GM19463 (cell line): ENCODE measurements around the gene DLX1.

Source experiments
- ATAC-seq: cut with Tn5 transposase; IDR thresholded peaks from one replicate; pipeline ENCODE4 v1.9.1; 2021; ENCODE audit warnings: mild to moderate bottlenecking, moderate library complexity; ENCODE audit not compliant: unreplicated experiment

DLX1 gene

DNA sequence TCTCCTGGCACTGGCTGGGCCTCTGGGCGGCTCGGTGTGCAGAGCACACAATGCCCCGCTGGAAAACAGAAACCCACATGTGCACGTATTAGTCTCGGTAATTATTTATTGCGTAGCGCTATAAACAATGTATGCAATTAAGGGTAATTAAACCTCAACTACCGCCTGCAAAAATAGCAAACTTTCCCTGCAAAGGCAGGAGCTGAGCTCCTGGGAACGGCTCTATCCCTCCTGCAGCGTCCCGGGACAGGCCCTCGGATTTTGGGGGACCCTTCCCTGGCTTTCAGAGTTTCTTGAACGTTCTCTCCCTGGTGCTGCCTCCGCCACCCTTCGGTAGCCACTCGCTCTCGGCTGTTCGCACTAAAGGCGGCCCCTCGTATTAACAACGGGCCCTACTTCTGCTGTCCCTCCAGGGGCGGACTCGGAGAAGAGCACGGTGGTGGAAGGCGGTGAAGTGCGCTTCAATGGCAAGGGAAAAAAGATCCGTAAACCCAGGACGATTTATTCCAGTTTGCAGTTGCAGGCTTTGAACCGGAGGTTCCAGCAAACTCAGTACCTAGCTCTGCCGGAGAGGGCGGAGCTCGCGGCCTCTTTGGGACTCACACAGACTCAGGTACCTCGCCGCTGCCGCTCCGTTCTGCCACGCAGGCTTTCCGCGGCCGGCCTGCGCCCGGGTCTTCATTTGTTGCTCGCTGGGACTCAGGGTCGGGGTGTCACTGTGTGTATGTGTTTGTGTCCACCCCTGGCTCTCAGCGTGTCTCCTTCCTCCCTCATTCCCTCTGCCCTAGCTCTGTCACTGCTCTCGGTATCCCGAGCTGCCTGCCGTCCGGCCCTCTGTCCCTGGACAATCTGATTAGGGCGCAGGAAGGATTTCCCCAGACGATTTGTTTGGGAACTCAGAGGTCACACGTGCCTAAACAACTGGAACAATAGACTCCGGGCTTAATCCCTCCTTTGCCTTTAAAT is 1.2 kb downstream of the DLX1 start:
- ATAC-seq: no peak

DNA sequence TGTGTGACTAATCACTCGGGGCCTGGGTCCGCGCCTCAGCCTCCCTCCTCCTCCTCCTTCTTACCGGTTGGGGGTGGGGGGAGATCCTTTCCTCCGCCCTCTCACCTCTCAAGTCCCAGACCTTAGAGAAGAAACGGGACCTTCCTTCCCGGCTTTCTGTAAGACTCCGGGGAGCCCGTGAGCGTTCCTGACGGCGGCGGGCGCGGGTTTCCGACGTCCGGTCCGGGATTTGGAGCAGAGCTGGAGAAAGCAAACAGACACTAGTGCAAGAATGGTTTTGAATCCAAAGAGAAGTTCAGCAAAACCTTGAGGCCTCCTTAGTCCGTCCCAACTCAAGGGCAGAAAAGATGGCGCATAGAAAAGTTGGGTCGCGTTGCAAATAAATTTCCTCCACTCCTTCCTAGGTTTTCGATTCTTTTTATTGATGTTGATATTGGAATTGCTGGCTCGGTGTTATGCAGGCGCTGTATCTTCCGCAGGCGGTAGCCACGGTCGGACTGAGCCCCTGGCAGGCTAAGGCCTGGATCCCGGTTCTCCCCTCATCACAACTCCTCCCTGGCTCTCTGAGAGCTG is 2.0 kb downstream of the DLX1 start:
- ATAC-seq: no peak

GRCh38 chr2:172087780-172088244 is 2.5 kb downstream of the DLX1 start:
- ATAC-seq: no peak

DNA sequence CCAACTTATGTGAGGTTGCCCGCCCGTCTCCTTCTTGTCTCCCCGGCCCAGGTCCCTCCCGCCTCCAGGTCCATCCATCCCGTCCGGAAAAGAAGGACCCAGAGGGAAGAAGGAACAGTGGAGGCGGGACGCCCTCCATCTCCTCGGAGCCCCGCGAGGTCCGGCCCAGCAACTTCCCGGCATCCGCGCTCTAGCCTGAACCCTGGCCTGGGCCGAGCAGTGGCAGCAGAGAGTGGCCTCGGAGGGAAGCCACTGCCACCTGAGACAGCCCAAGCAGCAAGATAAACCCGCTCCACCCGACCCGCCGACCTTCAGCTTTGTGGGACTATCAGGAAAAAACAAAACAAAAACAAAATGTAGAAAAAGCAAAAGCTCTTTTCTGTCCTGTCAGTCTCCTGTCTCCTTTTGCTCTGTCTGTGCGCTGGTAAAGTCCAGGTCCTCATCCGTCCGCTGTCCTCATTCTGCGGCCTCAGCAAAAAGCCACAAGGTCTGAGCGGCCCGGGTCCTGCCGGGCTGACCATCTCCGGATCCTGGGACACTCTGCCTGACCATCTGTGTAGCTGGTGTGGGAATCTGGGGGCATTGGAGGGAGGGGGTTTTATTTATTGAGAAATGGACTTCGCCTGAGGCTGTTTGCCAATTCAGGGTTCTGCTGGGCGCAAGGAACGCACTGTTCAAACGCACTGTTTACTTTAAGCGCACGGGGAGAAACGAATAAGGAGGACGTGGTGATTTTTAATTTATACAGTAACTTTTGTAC is 3.1 kb downstream of the DLX1 start:
- no peak for ATAC-seq

DNA sequence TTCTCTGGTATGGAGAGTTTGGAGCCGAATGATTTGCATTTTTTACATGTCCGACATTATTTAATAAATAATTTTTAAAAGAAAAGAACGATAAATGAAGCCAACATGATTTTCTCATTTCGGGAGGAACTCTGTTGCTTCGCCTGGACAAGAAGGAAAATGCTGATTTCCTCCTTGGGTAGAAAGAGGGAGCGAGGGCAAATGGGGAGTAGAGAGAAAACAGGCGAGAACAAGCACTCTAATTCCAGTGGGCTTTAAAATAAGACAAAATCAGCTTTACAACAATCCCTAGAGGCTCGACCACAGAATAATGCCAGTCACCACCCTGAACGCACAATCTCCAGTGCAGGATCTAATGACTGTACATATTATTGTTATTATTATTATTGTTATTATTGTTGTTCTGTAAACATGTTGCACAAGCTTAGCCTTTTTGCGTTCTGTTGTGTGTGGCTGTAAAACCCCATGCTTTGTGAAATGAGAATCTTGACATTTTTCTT is 3.7 kb downstream of the DLX1 start:
- ATAC-seq: no peak

DNA sequence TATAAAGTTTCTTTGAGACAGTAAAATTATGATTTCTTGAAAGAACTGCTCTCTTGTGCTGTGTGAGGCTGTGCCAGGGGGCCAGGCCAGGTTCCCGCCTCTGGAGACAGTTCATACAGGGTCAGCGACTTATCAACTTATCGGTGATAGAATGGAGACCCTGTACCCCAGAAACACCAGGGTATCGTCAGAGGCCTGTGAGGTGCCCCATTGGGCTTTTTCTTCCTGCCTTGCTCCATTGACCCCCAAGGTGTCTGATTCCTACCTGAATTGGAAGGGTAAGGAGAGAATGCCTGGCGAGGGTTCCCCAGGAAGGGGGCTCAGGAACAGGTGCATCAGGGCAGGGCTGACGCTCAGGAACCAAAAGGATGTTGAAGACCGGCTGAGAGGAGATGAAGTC is 4.3 kb downstream of the DLX1 start:
- no peak for ATAC-seq

- ATAC-seq: no peak
Measured at GRCh38 chr2:172090044-172090961, 5.0 kb downstream of the DLX1 start.

DNA sequence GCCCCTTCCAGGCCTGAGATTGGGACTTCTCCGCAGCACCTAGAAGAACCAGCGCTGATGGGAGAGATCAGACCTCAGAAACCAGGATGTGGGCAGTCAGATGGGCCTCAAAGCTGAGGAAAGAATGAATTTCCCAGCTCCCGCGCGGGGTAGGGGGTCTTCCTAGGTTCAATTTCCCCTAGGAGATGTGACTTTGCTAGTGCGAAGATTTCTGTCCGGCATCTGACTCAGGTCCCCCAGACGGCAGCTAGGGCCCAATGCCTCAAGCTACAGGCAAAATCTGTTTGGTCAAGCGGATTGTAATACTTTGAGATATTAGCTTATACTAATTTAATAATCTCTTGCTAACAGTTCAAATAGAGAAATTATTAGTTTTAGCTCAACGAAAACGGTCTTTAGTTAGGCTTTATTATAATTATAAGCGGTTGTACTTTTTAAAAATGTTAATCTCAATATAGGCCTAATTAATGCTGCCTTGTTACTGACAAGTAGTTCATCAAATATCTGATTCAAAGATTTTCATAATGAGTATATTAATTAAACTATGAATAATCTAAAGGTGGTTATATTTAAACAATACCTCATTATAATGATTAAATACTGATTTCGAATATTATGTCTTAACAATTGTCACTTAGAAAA is 5.8 kb downstream of the DLX1 start:
- no peak for ATAC-seq

GRCh38 chr2:172091761-172092566 is 6.7 kb downstream of the DLX1 start:
- no peak for ATAC-seq

DNA sequence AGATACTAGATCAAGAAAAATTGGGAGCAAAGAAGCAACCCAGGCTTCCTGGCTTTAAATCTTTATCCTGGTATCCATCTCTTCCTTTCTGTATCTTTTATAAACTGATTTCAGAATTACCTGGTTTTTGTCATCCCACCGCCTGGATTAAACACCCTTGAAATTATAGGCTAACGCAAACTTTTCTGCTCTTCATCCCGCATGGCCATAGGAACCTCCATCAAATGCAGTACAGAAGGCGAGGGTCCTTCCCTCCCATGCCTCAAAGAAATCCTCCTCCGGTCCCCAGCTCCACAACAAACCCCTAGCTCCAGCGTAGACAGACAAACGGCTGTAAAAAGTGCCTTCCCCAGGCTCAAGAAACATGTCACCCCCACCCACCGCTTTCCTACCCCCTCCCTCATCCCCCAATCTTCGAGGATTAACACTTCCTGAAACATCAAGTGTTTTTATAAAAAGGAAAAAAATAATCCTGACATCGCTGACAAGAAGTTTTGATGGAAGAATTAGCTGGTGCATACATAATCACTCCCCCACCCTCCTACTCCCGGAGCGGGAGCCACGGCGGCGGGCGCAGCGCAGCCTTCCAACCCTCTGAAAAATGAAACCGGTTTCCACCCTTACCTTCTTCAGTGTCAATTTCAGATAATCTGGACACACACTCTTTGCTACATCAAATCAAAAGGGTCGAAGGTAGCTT is 7.6 kb downstream of the DLX1 start:
- ATAC-seq: no peak

- ATAC-seq: no peak
Measured at GRCh38 chr2:172093416-172094293, 8.3 kb downstream of the DLX1 start.

DNA sequence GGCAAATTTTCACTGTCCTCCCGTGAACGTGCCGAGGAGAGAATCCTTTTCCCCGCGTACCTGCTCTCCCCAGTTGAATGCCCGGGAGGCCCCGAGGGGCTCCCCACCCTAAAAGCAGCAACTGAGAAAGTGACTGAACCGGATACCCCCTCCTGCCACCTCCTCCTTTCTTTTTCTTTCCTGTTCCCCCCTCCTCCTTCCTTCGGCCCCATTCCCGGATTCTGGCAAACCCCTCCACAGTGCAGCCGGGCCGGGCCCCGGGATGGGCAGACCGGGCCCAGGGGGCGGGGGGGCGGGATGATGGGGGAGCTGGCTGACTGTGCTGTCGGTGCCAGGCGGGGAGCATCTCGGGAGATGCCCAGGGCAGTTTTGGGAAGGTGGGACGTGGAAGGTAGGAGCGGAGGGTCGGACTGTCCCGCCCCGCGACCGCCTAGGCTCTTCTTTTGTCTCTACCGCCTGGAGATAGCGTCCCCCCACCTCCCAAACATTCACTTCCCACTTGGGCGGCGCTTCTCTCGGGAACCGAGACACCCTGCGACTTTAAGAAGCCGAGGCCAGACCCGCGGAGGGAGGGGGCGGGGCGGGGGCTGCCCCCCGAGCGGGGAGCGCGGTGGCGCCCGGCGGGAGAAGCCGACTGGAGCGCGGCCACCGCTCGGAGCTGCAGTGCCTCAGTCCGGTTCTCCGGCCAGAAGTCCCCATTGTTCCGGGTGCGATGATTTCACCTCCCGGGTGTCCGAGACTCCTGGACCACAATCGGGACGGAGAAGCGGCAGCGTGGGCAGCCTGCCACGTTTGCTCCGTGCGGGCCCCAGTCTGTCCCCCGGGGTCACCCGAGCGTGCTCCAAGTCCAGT is 9.2 kb downstream of the DLX1 start:
- no peak for ATAC-seq

- no peak for ATAC-seq
Measured at GRCh38 chr2:172095146-172095904, 10.0 kb downstream of the DLX1 start.

GRCh38 chr2:172095905-172096625 is 10.8 kb downstream of the DLX1 start:
- no peak for ATAC-seq
